SU-DHL-6 (cell line): ENCODE measurements around the gene RRAD.

Source experiments
- H2AFZ ChIP-seq: fragments of 200-600 bp; sonication (generic); 2 replicates; pipeline ENCODE4 v1.6.1; 2014; ENCODE audit warnings: low read depth, mild to moderate bottlenecking, moderate library complexity, mixed read lengths, antibody characterized with exemption, low read length; ENCODE audit not compliant: severe bottlenecking
- H3F3A ChIP-seq: fragments of 200-600 bp; shearing (Covaris generic); 2 replicates; pipeline ENCODE4 v1.6.0; 2016; ENCODE audit warnings: antibody characterized with exemption, mild to moderate bottlenecking; ENCODE audit not compliant: insufficient read depth
- H3K27ac ChIP-seq: fragments of 200-600 bp; sonication (generic); 2 replicates; pipeline ENCODE4 v1.5.1; 2016; ENCODE audit warnings: low read depth, mild to moderate bottlenecking, low read length, moderate library complexity, mixed read lengths
- H3K27me3 ChIP-seq: fragments of 200-600 bp; sonication (generic), shearing (Covaris generic); 2 replicates; pipeline ENCODE4 v1.6.0; 2014; ENCODE audit warnings: mild to moderate bottlenecking, low read length
- H3K36me3 ChIP-seq: fragments of 200-600 bp; sonication (generic); 2 replicates; pipeline ENCODE4 v1.6.1; 2014; ENCODE audit warnings: mild to moderate bottlenecking, low read length, mixed read lengths
- H3K4me2 ChIP-seq: fragments of 300-600, 200-600 bp; shearing (Covaris generic), sonication (generic); 2 replicates; pipeline ENCODE4 v1.6.0; 2014; ENCODE audit warnings: low read length, low read depth, mild to moderate bottlenecking; ENCODE audit not compliant: poor library complexity, severe bottlenecking
- H3K4me3 ChIP-seq: fragments of 200-600 bp; sonication (generic); 2 replicates; pipeline ENCODE4 v1.5.1; 2014; ENCODE audit warnings: antibody characterized with exemption, low read length, mild to moderate bottlenecking, mixed read lengths; ENCODE audit not compliant: insufficient read depth, poor library complexity, severe bottlenecking
- H3K79me2 ChIP-seq: fragments of 200-600 bp; sonication (generic); 2 replicates; pipeline ENCODE4 v1.6.1; 2014; ENCODE audit warnings: mild to moderate bottlenecking, low read length, moderate library complexity; ENCODE audit not compliant: insufficient read depth
- H3K9ac ChIP-seq: fragments of 200-600 bp; sonication (generic); 2 replicates; pipeline ENCODE4 v1.7.0; 2014; ENCODE audit warnings: mild to moderate bottlenecking, low read length
- H3K9me2 ChIP-seq: fragments of 200-600 bp; sonication (generic); replicated peaks from 2 replicates; pipeline ENCODE4 v1.6.1; 2014; ENCODE audit warnings: low read length; ENCODE audit not compliant: insufficient read depth
- H3K9me3 ChIP-seq: fragments of 200-600 bp; sonication (generic); 2 replicates; pipeline ENCODE4 v1.6.1; 2014; ENCODE audit warnings: low read length, mixed read lengths; ENCODE audit not compliant: insufficient read depth
- H4K20me1 ChIP-seq: fragments of 200-600 bp; sonication (generic); 2 replicates; pipeline ENCODE4 v1.6.1; 2014; ENCODE audit warnings: low read depth, mild to moderate bottlenecking, antibody characterized with exemption, low read length, moderate library complexity, mixed read lengths
- CTCF ChIP-seq: fragments of 200-600 bp; sonication (generic); IDR thresholded peaks from one replicate; pipeline ENCODE4 v1.5.1; 2017; ENCODE audit warnings: antibody characterized with exemption, mild to moderate bottlenecking, low read length, moderate library complexity; ENCODE audit not compliant: insufficient read depth, poor library complexity, severe bottlenecking
- EZH2phosphoT487 ChIP-seq: fragments of 200-600 bp; sonication (generic), shearing (Covaris generic); conservative IDR thresholded peaks from 2 replicates; pipeline ENCODE4 v1.6.1; 2018; ENCODE audit warnings: mild to moderate bottlenecking, antibody characterized with exemption, low read length, moderate library complexity, mixed read lengths

RRAD gene

GRCh38 chr16:66944054-66944441 lies 18.7 kb upstream of the RRAD start:
- no peaks in the 10 kb centered on the region for H3K9me3 ChIP-seq
- no peak overlapping the region for H3K4me3 ChIP-seq
- no peaks in the 10 kb centered on the region for H3K9me2 ChIP-seq
- no peak overlapping the region for H2AFZ ChIP-seq
- H3K79me2 ChIP-seq = no peaks in the 10 kb centered on the region
- H3K9ac ChIP-seq = no peak overlapping the region
- H3K36me3 ChIP-seq = no peaks in the 10 kb centered on the region
- no peaks in the 10 kb centered on the region for H3F3A ChIP-seq
- H3K27ac ChIP-seq = no peak overlapping the region
- H4K20me1 ChIP-seq = no peaks in the 10 kb centered on the region
- no peak overlapping the region for H3K4me2 ChIP-seq
- no peak for TF ChIP-seq EZH2phosphoT487
- no peak for TF ChIP-seq CTCF
- H3K27me3 ChIP-seq = no peaks in the 10 kb centered on the region

GRCh38 chr16:66943426-66944053 lies 18.2 kb upstream of the RRAD start:
- TF ChIP-seq EZH2phosphoT487 (no peak), CTCF (no peak)
- Histone ChIP-seq H4K20me1 (no peaks in the 10 kb centered on the region), H3K27ac (no peak overlapping the region), H3K9me2 (no peaks in the 10 kb centered on the region), H3K36me3 (no peaks in the 10 kb centered on the region), H2AFZ (no peak overlapping the region), H3K79me2 (no peaks in the 10 kb centered on the region), H3K4me2 (no peak overlapping the region), H3K4me3 (no peak overlapping the region), H3F3A (no peaks in the 10 kb centered on the region), H3K27me3 (no peaks in the 10 kb centered on the region), H3K9me3 (no peaks in the 10 kb centered on the region), H3K9ac (no peak overlapping the region)

GRCh38 chr16:66942981-66943380 lies 17.6 kb upstream of the RRAD start:
- Histone ChIP-seq H3K79me2 (no peaks in the 10 kb centered on the region), H2AFZ (no peak overlapping the region), H3K9me2 (no peaks in the 10 kb centered on the region), H3K36me3 (no peaks in the 10 kb centered on the region), H3F3A (no peaks in the 10 kb centered on the region), H3K9ac (no peak overlapping the region), H3K27ac (no peak overlapping the region), H3K4me3 (no peak overlapping the region), H3K4me2 (no peak overlapping the region), H3K9me3 (no peaks in the 10 kb centered on the region), H4K20me1 (no peaks in the 10 kb centered on the region), H3K27me3 (no peaks in the 10 kb centered on the region)
- no peak for TF ChIP-seq CTCF
- TF ChIP-seq EZH2phosphoT487 = no peak
